HepG2 (cell line): ENCODE measurements around the gene KAZN. TPM values are rescaled to one million over a fixed set of nuclear protein-coding genes. Genes with fewer than 3 reads are reported as not detected.

Experiments
- ATAC-seq: fragments of 200-7000 bp; cut with Tn5 transposase; 3 replicates; pipeline ENCODE4 v1.9.1; 2020; ENCODE audit warnings: mild to moderate bottlenecking, moderate library complexity
- BruUV-seq: library from RNA; stranded (reverse); fragments of 400-500 nt; replicated peaks from 2 replicates; lab custom pipeline; 2021; lab: Mats Ljungman, UMichigan
- CTCF ChIA-PET: fragments of 300-600 bp; formaldehyde crosslinking; extraction: SDS; loops from one replicate; lab custom pipeline; 2021; ENCODE audit warnings: low total read pairs, inconsistent platforms, low intra/inter-chr PET ratio; lab: Yijun Ruan, JAX
- POLR2A ChIA-PET: fragments of 350-600 bp; sonication (Branson Sonifier 250); formaldehyde crosslinking; loops from one replicate; lab custom pipeline; 2020; ENCODE audit warnings: antibody characterized with exemption, inconsistent platforms; lab: Yijun Ruan, JAX
- DNase-seq: peaks from one replicate; pipeline ENCODE4 v3.0.0-alpha.2; 2015; ENCODE audit warnings: low spot score
- FAIRE-seq: peaks from 3 replicates; lab custom pipeline; 2011; peaks lifted over from hg19 to GRCh38; lab: Jason Lieb, UNC
- H2AFZ ChIP-seq: one replicate; pipeline ENCODE4 v1.6.1; 2011; ENCODE audit warnings: low read length, inconsistent platforms
- H3K27ac ChIP-seq: fragments of 300-600 bp; 3 replicates; pipeline ENCODE4 v1.8.0; 2011; ENCODE audit warnings: mixed run types, mild to moderate bottlenecking, mixed read lengths, low read length, inconsistent platforms; ENCODE audit not compliant: insufficient read depth; ENCODE audit errors: extremely low read length
- H3K27me3 ChIP-seq, 2 experiments: fragments of 200-600 bp in 1 of 2; 2 replicates in 1 of 2; 3 replicates in 1 of 2; pipeline versions ENCODE4 v1.6.0 to v1.8.0; 2011; ENCODE audit warnings: low read length in 2 of 2, mild to moderate bottlenecking in 2 of 2, moderate library complexity in 2 of 2, inconsistent platforms in 1 of 2; ENCODE audit not compliant: insufficient read depth in 2 of 2, control insufficient read depth in 1 of 2
- H3K36me3 ChIP-seq, 2 experiments: fragments of 200-600 bp in 1 of 2; replicated peaks in 1 of 2; 2 replicates in 1 of 2; 3 replicates in 1 of 2; pipeline versions ENCODE4 v1.5.1 to v1.8.0; 2011; ENCODE audit warnings: low read length in 2 of 2, inconsistent platforms in 1 of 2; ENCODE audit not compliant: insufficient read depth in 2 of 2, control insufficient read depth in 1 of 2
- H3K4me1 ChIP-seq: 2 replicates; pipeline ENCODE4 v1.5.1; 2012; ENCODE audit warnings: low read length, inconsistent platforms; ENCODE audit not compliant: insufficient read depth
- H3K4me2 ChIP-seq: 2 replicates; pipeline ENCODE4 v1.6.0; 2011; ENCODE audit warnings: low read depth, low read length, inconsistent platforms
- H3K4me3 ChIP-seq, 3 experiments: fragments of 200-600 bp in 1 of 3; sonication (generic), shearing (Covaris generic) in 1 of 3; replicated peaks in 1 of 3; 2 replicates each; pipeline ENCODE4 v1.5.1; 2011 to 2016; ENCODE audit warnings: low read length in 3 of 3, inconsistent platforms in 2 of 3, low read depth in 2 of 3, mild to moderate bottlenecking in 2 of 3, control low read depth in 1 of 3, mixed read lengths in 1 of 3; ENCODE audit not compliant: insufficient read depth in 1 of 3
- H3K79me2 ChIP-seq: one replicate; pipeline ENCODE4 v1.6.1; 2011; ENCODE audit warnings: low read length, inconsistent platforms; ENCODE audit not compliant: insufficient read depth
- H3K9ac ChIP-seq: 2 replicates; pipeline ENCODE4 v1.6.0; 2011; ENCODE audit warnings: mild to moderate bottlenecking, low read depth, low read length, inconsistent platforms; ENCODE audit not compliant: insufficient read depth
- H3K9me3 ChIP-seq: 2 replicates; pipeline ENCODE4 v1.5.1; 2012; ENCODE audit warnings: mild to moderate bottlenecking, low read length
- H4K20me1 ChIP-seq: 2 replicates; pipeline ENCODE4 v1.6.0; 2011; ENCODE audit warnings: inconsistent platforms, mild to moderate bottlenecking, low read length, moderate library complexity; ENCODE audit not compliant: insufficient read depth
- E2F2 ChIP-seq: sonication (generic); formaldehyde crosslinking; IDR thresholded peaks from 2 replicates; pipeline ENCODE4 v1.4.0; 2020; ENCODE audit warnings: missing genetic modification reagents, borderline replicate concordance
- FIP1L1 ChIP-seq: fragments of 200-400 bp; formaldehyde crosslinking; IDR thresholded peaks from 2 replicates; pipeline ENCODE4 v1.6.1; 2018; ENCODE audit warnings: low read depth, mild to moderate bottlenecking, low read length, moderate library complexity, borderline replicate concordance; ENCODE audit not compliant: insufficient read depth
- MZF1 ChIP-seq: sonication (generic); formaldehyde crosslinking; IDR thresholded peaks from 2 replicates; pipeline ENCODE4 v1.8.1; 2023; ENCODE audit warnings: mild to moderate bottlenecking, missing genetic modification reagents, borderline replicate concordance
- TAF1 ChIP-seq: sonication (generic); formaldehyde crosslinking; IDR thresholded peaks from 2 replicates; pipeline ENCODE4 v1.4.0; 2020; ENCODE audit warnings: missing genetic modification reagents
- TGIF2 ChIP-seq: IDR thresholded peaks from 2 replicates; pipeline ENCODE4 v1.6.1; 2016; ENCODE audit warnings: control low read depth, missing compliant biosample characterization
- ZNF18 ChIP-seq: sonication (generic); formaldehyde crosslinking; IDR thresholded peaks from 2 replicates; pipeline ENCODE4 v1.8.0; 2022; ENCODE audit warnings: mild to moderate bottlenecking, missing genetic modification reagents; ENCODE audit not compliant: insufficient replicate concordance
- ZSCAN21 ChIP-seq: sonication (generic); formaldehyde crosslinking; IDR thresholded peaks from 2 replicates; pipeline ENCODE4 v1.8.0; 2022; ENCODE audit warnings: mild to moderate bottlenecking, missing genetic modification reagents, moderate library complexity, borderline replicate concordance
- WGBS: methylation state at CpG from one replicate; pipeline ENCODE4 v1.1.6; 2017; ENCODE audit warnings: low lambda C conversion rate; 5-methylcytosine and 5-hydroxymethylcytosine counted together
- in situ Hi-C: cut with HindIII; loops from 2 replicates; pipeline ENCODE4 v1.10.0; 2017; ENCODE audit warnings: low pct_unique_long_range_greater_than_20kb; ENCODE audit not compliant: extremely low pct_ligation_motif_present
- intact Hi-C: fragments of 100-400 bp; cut with micrococcal nuclease; formaldehyde crosslinking; loops from one replicate; pipeline ENCODE4 v1.10.0; 2022; ENCODE audit not compliant: unreplicated experiment
- polyA plus RNA-seq, 8 experiments: library from polyadenylated mRNA; depleted of rRNA in 3 of 8; stranded (reverse) in 7 of 8; unstranded in 1 of 8; fragments of >200 nt; fragmentation: Illumina TruSeq in 4 of 8; extraction: Trizol in 4 of 8; gene quantifications; 2 replicates each; pipeline versions ENCODE4 v1.2.1 to v1.2.3, GENCODE V29; 2011 to 2016; ENCODE audit warnings: low read depth in 4 of 8, missing spikeins in 1 of 8, mixed read lengths in 1 of 8; ENCODE audit not compliant: insufficient read depth in 1 of 8
- total RNA-seq, 5 experiments: library from RNA; depleted of rRNA; stranded (reverse); fragments of >200 nt; fragmentation: Illumina TruSeq; extraction: Trizol; gene quantifications; 2 replicates each; pipeline ENCODE4 v1.2.3, GENCODE V29; 2016; ENCODE audit warnings: low read depth in 1 of 5
- TF ChIP-seq, protein P1 (sequence below): sonication (generic); formaldehyde crosslinking; IDR thresholded peaks from 2 replicates; pipeline ENCODE4 v1.4.0; 2020; ENCODE audit warnings: mild to moderate bottlenecking, low read depth, missing genetic modification reagents
- TF ChIP-seq, protein P2 (sequence below): sonication (generic); formaldehyde crosslinking; IDR thresholded peaks from 2 replicates; pipeline ENCODE4 v1.5.0; 2020; ENCODE audit warnings: missing genetic modification reagents, mild to moderate bottlenecking, borderline replicate concordance

KAZN gene
- total and polyA plus RNA-seq, 2 of the 13 experiments (the other 11 are each of a cell fraction or from before 2014, with no cell fraction given), result 10.4 to 13.5 TPM

DNA sequence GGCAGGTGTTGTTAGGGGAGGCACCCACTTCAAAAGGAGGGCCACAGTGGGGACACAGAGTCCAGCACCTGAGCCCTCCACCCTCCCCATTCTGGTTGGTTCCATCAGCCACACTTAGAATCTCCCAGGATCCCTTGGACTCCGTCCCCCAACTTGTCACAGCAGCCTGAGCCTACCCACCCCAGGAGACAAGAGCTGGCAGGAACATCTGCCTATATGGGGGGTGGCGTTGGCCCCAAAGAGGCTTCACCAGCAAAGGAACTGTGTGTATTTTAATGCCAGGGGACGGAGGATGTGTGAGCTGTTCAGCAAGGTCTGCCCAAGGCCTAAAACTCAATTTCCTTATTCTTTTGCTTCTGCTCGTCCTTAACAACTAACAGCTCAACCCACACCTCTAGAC, 468.7 kb downstream of the KAZN start:
- no TSS peak for BruUV-seq
- CTCF ChIA-PET, result no interaction called here
- Histone ChIP-seq H3K79me2 (no peaks in the 10 kb centered on the region), H3K4me1 (no peaks in the 10 kb centered on the region), H3K27ac (no peak overlapping the region), H3K36me3 (peaks cover 15 to 48% of the 10 kb centered on the region in 2 experiments; a peak in 4 of 5 replicates), H3K4me3 (no peak overlapping the region), H3K4me2 (no peak overlapping the region), H4K20me1 (no peaks in the 10 kb centered on the region), H3K9me3 (0 out of 2 replicates have a peak, but pooled peaks cover 3% of the 10 kb centered on the region), H3K27me3 (no peaks in the 10 kb centered on the region), H3K9ac (no peak overlapping the region)
- DNase-seq (no peak), ATAC-seq (no peak), FAIRE-seq (no peak)
- intact Hi-C loops, result no loop called here
- POLR2A ChIA-PET, result no interaction called here
- in situ Hi-C loops, result no loop called here
- WGBS, result 97% methylated on average over 4 of the region's 4 CpGs
- TF ChIP-seq, protein P1, sequence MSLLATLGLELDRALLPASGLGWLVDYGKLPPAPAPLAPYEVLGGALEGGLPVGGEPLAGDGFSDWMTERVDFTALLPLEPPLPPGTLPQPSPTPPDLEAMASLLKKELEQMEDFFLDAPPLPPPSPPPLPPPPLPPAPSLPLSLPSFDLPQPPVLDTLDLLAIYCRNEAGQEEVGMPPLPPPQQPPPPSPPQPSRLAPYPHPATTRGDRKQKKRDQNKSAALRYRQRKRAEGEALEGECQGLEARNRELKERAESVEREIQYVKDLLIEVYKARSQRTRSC, result no peak
- no peak for TF ChIP-seq TAF1 (CRISPR knock-in tag)
- no peak for TF ChIP-seq ZNF18 (CRISPR knock-in tag)
- TF ChIP-seq TGIF2 (CRISPR knock-in tag), result no peak
- TF ChIP-seq, all 625 proteins: peak for 0
- no peak overlapping the region for H2AFZ ChIP-seq

GRCh38 chr1:15068152-15068551, 469.7 kb downstream of the KAZN start:
- TF ChIP-seq FIP1L1, result no peak
- TF ChIP-seq ZSCAN21 (CRISPR knock-in tag), result no peak
- TF ChIP-seq E2F2, result no peak
- TF ChIP-seq, protein P2, sequence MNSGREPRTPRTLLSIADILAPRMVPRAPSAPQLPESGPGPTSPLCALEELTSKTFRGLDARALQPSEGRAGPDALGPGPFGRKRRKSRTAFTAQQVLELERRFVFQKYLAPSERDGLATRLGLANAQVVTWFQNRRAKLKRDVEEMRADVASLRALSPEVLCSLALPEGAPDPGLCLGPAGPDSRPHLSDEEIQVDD, result no peak
- TF ChIP-seq MZF1, result no peak
- H3K27ac ChIP-seq, result no peak overlapping the region

More at GRCh38 chr1:15068152-15068551, 469.7 kb downstream of the KAZN start:
- in situ Hi-C loops, result no loop called here
- Histone ChIP-seq H2AFZ (no peak overlapping the region), H3K9ac (no peak overlapping the region), H4K20me1 (no peaks in the 10 kb centered on the region), H3K9me3 (no peaks in the 10 kb centered on the region), H3K36me3 (peaks cover 8 to 38% of the 10 kb centered on the region in 2 experiments; a peak in 4 of 5 replicates), H3K4me3 (no peak overlapping the region), H3K27me3 (no peaks in the 10 kb centered on the region), H3K79me2 (no peaks in the 10 kb centered on the region), H3K4me1 (no peaks in the 10 kb centered on the region), H3K4me2 (no peak overlapping the region)
- POLR2A ChIA-PET, result no interaction called here
- DNase-seq (no peak), ATAC-seq (no peak), FAIRE-seq (no peak)
- no TSS peak for BruUV-seq
- 87% methylated on average over 11 of the region's 14 CpGs for WGBS
- intact Hi-C loops, result no loop called here
- CTCF ChIA-PET, result no interaction called here
